CD4-positive, alpha-beta T cell treated with Interleukin-4 for 4 hours (primary cell): ENCODE measurements around the gene CD300C.
A peak's percentile ranks its signal among the peaks of the same experiment; 100 is the strongest.
"Not testable (repeated sequence)": the region's sequence is repeated elsewhere in the genome, so short reads cannot be mapped to it uniquely, and the experiment has no call there.

Source experiments
- DNase-seq: peaks from one replicate; pipeline ENCODE4 v3.0.0-alpha.2; 2020

CD300C gene

GRCh38 chr17:74558882-74559519 is 13.1 kb upstream of the CD300C start:
- DNase-seq = no peak

GRCh38 chr17:74558402-74558801 is 12.5 kb upstream of the CD300C start:
- not testable (repeated sequence) for DNase-seq

GRCh38 chr17:74555427-74555940 is 9.6 kb upstream of the CD300C start:
- no peak for DNase-seq

GRCh38 chr17:74554909-74555308 is 9.0 kb upstream of the CD300C start:
- DNase-seq = no peak

- no peak for DNase-seq
These were observed 6.1 kb upstream of the CD300C start for GRCh38 chr17:74552037-74552436.

- DNase-seq = no peak
These were observed 4.7 kb upstream of the CD300C start for GRCh38 chr17:74550602-74551001.

- no peak for DNase-seq
These were observed 3.4 kb upstream of the CD300C start for GRCh38 chr17:74549343-74549742.

- no peak for DNase-seq
These were observed 1.8 kb upstream of the CD300C start for GRCh38 chr17:74547736-74548135.

GRCh38 chr17:74547264-74547663 is 1.3 kb upstream of the CD300C start:
- no peak for DNase-seq

GRCh38 chr17:74546586-74546985 is 671 bp upstream of the CD300C start:
- no peak for DNase-seq

- DNase-seq = no peak
These were observed 698 bp downstream of the CD300C start for GRCh38 chr17:74544991-74545842.

GRCh38 chr17:74543891-74544760 is 1.8 kb downstream of the CD300C start:
- no peak for DNase-seq

- DNase-seq = no peak
These were observed 2.5 kb downstream of the CD300C start for GRCh38 chr17:74543406-74543805.

GRCh38 chr17:74542727-74543383 is 3.1 kb downstream of the CD300C start:
- no peak for DNase-seq

- no peak for DNase-seq
These were observed 3.7 kb downstream of the CD300C start for GRCh38 chr17:74542166-74542565.

GRCh38 chr17:74541176-74542111 is 4.5 kb downstream of the CD300C start:
- DNase-seq = no peak

GRCh38 chr17:74539281-74539820 is 6.6 kb downstream of the CD300C start:
- DNase-seq = no peak

- no peak for DNase-seq
These were observed 9.0 kb downstream of the CD300C start for GRCh38 chr17:74536890-74537289.

- peak; percentile 30 for DNase-seq
These were observed 13.8 kb downstream of the CD300C start for GRCh38 chr17:74532115-74532514.

- DNase-seq = no peak
These were observed 14.6 kb downstream of the CD300C start, which contains the start of gene CD300LB for GRCh38 chr17:74531231-74531761. Gene CD300LB, minus strand, starts transcription at chr17:74531475. Its CDS starts 125 bp downstream, at chr17:74531350.

GRCh38 chr17:74530831-74531150 is 15.1 kb downstream of the CD300C start:
- no peak for DNase-seq
